Uterus (tissue), 2 donors: Measurements from ENCODE around the gene IGSF23.

ENCODE experiments used
- POLR2A ChIP-seq, 2 donors: fragments of 450-650 bp; IDR thresholded peaks; one replicate each; pipeline ENCODE4 v1.6.1; 2016; ENCODE audit warnings: antibody characterized with exemption in 2 of 2, mild to moderate bottlenecking in 1 of 2, moderate library complexity in 1 of 2
- TF ChIP-seq, protein P1 (sequence below), 4 experiments: fragments of 200-600 bp in 2 of 4; fragments of 450-650 bp in 2 of 4; sonication (generic) in 2 of 4; IDR thresholded peaks; one replicate each; pipeline ENCODE4 v1.5.1; 2016 to 2019; ENCODE audit warnings: antibody characterized with exemption in 4 of 4, mild to moderate bottlenecking in 2 of 4, moderate library complexity in 1 of 4

DNA sequence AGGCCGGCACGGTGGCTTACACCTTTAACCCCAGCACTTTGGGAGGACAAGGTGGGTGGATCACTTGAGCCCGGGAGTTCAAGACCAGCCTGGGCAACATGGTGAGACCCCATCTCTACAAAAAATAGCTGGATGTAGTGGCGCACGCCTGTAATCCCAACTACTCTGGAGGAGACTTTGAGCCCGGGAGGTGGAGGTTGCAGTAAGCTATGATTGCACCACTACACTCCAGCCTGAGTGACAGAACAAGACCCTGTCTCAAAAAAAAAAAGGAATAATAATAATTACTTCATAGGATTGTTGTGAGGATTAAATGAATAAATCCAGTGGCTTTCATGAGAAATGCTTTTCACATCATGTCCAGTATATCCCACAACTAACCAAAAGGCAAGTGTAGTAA, 8.0 kb downstream of the IGSF23 start:
- TF ChIP-seq, protein P1, sequence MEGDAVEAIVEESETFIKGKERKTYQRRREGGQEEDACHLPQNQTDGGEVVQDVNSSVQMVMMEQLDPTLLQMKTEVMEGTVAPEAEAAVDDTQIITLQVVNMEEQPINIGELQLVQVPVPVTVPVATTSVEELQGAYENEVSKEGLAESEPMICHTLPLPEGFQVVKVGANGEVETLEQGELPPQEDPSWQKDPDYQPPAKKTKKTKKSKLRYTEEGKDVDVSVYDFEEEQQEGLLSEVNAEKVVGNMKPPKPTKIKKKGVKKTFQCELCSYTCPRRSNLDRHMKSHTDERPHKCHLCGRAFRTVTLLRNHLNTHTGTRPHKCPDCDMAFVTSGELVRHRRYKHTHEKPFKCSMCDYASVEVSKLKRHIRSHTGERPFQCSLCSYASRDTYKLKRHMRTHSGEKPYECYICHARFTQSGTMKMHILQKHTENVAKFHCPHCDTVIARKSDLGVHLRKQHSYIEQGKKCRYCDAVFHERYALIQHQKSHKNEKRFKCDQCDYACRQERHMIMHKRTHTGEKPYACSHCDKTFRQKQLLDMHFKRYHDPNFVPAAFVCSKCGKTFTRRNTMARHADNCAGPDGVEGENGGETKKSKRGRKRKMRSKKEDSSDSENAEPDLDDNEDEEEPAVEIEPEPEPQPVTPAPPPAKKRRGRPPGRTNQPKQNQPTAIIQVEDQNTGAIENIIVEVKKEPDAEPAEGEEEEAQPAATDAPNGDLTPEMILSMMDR (IDR thresholded peaks at IDR 0.05): no peak
- no peak for TF ChIP-seq POLR2A (IDR thresholded peaks at IDR 0.05)
